ENCODE results near the gene TTC21A.

- TF ChIP-seq CTCF (IDR thresholded peaks at IDR 0.05 in 4 of 5, conservative IDR thresholded peaks at IDR 0.05 in 1 of 5): no peak
- TF ChIP-seq POLR2A (IDR thresholded peaks at IDR 0.05): peak; percentile 23 to 35
Measured at GRCh38 chr3:39146611-39147591, 39.4 kb downstream of the TTC21A start.
